HG03457 (cell line): Measurements from ENCODE around the gene RECQL5.

ENCODE experiments used
- ATAC-seq: cut with Tn5 transposase; IDR thresholded peaks from one replicate; pipeline ENCODE4 v1.9.1; 2021; ENCODE audit warnings: moderate number of reproducible peaks; ENCODE audit not compliant: unreplicated experiment

Gene RECQL5

DNA sequence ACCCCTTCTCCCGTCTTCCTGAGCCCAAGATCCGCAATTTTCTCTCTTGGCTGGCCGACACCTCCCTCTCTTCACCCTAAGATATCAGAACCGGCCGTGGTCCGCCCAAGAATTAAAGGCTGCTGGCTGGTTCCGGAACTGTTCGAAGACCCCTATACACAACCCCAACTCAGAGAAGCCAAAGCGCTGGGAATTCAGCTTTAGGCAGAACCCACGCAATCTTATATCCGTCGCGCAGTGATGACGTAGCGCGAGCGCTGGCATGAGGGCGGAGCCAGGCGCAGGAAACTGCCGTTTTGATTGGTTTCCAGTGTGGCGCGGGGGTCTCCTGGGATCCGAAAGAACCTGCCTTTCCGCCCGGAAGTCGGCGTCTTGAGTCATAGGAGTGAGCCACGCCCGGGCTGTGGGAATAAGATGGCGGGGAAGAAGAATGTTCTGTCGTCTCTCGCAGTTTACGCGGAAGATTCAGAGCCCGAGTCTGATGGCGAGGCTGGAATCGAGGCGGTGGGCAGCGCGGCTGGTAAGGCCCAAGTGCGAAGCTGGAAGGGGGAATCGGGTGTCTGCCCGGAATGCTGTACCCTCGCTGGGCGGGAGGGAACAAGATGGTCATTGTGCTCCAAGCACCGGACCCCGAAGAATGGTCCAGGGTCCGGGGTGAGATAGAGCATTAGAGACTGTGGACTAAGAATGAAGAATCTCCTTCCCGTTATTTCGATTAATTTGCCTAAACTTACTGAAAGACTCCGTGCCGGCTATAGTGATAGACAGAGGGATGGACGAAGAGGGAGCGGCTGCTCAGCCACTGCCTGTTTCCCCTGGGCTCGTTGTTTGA, at the start of gene RECQL5, which contains the start of gene SAP30BP:
Gene RECQL5, minus strand, starts transcription at position 196 of the 832 bp plus-strand sequence. CDS start 597 bp downstream, outside the sequence.
Gene SAP30BP, plus strand, starts transcription at position 380 of the 832 bp plus-strand sequence. Its CDS starts 35 bp downstream, at position 415.
- ATAC-seq, result peak; percentile 66

DNA sequence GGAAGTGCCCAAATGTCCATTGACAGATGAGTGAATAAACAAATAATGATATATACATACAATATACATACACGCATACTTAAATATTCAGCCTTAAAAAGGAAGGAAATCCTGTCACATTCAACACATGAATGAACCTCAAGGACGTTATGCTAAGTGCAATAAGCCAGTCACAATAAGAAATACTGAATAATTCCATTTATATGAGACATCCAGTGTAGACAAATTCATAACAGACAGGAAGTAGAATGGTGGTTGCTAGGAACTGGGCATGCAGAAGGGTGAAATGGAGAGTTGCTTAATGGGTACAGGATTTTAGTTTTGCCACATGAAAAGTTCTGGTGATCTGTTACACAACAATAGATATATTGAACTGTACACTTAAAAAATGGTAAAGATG, 45.5 kb upstream of the RECQL5 start:
- no peak for ATAC-seq

GRCh38 chr17:75707079-75707571, 40.2 kb upstream of the RECQL5 start:
- no peak for ATAC-seq

- ATAC-seq, result no peak
These were observed 39.2 kb upstream of the RECQL5 start for GRCh38 chr17:75706042-75706728.

GRCh38 chr17:75704963-75705875, 38.3 kb upstream of the RECQL5 start:
- no peak for ATAC-seq

DNA sequence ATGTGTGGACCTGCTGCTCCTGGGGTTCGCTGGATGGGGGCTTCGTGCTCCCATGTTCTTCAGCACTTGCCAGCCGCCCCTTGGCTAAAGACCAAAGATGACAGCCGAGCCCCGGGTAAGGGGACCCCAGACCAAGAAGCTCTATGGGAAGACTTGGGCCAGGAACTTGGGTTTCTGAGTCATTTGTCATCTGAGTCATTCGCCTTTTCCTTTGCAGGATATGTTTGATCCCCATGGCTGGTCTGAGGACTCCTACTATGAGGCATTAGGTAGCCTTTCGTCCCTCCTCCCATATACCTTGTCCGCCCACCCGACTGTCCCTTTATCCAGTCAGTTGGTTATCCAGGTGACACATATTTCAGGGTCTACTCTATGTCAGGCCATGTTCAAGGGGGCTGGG, 36.6 kb upstream of the RECQL5 start:
- no peak for ATAC-seq

GRCh38 chr17:75703191-75703590, 36.2 kb upstream of the RECQL5 start:
- ATAC-seq, result no peak

DNA sequence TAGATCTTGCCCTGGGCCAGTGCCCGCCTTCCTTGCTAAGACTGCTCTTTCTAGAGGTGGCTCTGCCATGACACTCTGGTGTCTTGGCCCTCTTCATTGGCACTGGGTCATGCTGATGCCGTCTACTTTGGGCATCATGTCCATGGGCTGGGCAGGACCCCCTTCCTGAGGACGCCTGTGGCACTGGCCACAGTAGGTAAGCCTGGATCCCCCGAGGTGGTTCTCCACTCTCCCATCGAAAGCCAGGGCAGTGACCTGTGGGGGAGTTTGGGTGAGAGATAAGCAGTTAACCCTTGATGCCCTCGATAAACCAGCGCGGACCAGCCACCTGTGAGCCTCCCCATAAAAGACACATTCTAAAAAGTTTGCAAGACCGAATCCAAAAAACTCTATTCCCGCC, 34.3 kb upstream of the RECQL5 start:
- ATAC-seq, result no peak

GRCh38 chr17:75698659-75699058, 31.7 kb upstream of the RECQL5 start:
- no peak for ATAC-seq

- ATAC-seq, result no peak
These were observed 30.8 kb upstream of the RECQL5 start for GRCh38 chr17:75697651-75698291.

- no peak for ATAC-seq
These were observed 28.9 kb upstream of the RECQL5 start for GRCh38 chr17:75695830-75696271.

DNA sequence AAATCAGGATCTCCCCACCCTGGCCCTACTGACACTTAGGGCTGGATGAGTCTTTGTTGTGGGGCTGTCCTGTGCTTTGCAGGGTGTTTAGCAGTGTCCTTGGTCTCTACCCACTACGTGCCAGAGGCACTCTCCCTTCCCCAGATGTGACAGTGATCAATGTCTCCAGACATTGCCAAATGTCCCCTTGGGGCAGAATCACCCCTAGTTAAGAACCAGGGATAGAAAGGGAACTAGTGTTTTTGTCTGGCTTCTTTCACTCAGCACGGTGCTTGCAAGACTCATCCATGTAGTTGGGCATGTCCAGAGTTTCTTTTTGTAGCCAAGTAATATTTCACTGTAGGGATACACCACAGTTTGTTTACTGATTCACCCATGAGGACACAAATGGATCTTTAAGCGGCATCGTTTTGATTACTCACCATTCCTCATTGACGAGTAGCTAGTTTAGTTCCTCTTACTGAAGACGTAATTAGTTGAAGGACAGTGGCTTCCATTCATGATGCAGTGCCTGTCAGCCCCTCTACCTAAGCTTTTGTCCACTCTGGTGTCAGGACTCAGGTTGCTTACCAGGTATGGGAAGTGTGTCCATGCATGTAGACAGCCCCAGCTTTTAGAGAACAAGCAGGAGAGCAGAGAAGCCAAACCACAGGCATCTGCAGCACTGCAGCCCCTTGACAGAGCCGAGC, 28.3 kb upstream of the RECQL5 start:
- no peak for ATAC-seq

DNA sequence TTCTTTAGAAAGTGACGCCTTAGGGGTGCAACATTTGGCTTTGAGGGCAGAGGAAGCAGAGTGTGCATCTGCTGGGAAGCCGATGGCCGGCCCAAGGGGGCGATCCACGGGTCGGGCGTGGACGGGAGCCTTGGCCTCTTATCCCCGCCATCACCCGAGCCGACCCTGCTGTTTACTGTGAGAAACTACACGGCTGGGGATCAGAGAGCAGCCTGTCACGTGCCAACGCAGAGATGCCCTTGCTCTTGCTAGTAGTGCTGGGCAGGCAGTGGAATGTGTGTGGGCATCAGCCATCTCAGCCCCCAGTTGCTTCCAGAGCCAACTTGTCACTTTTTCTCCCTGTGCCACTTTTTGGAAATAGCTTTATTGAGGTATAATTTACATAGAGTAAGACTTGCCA, 27.6 kb upstream of the RECQL5 start:
- no peak for ATAC-seq

GRCh38 chr17:75693500-75694481, 26.8 kb upstream of the RECQL5 start:
- ATAC-seq, result no peak

DNA sequence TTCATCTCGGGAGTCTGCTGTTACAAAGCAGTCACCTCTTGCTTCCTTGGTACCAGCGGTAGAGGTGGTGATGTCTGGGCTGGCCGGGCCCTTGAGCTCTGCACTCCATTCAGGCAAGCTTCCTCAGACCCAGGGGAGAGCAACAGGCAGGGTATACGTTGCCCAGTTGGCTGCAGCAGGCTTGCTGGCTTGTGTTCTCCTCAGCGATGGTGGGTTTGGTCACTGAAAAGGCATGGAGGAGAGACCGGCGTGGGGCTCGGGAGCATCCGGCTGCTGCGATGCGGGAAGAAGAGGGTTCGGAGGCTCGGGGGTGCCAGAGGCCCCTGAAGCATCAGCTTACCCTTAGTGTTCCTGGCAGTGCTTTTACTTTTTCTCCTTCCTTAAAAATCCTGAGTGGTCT, 26.0 kb upstream of the RECQL5 start:
- no peak for ATAC-seq

- ATAC-seq, result no peak
These were observed 25.1 kb upstream of the RECQL5 start for GRCh38 chr17:75691801-75692626.

GRCh38 chr17:75691371-75691791, 24.4 kb upstream of the RECQL5 start:
- ATAC-seq, result no peak

DNA sequence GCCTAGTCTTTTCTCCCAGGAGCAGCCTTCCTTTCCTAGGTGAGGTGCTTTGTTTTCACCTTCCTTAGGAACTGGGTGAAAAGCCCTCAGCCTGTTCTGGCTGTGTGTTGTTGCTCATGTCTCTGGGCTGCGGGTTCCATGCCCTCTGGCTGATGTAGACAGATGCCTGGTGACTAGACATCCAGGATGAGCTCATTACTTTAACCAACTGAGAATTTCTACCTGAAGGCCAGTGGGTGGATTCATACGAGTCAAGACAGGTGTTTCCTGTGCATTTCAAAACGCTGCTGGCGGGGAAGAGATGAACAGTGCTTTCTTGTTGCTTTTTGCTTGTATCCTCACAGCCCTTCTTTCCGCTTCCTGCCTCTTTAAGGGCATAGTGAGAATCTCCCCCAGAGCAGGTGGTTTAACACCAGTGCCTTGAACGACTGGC, 22.5 kb upstream of the RECQL5 start:
- ATAC-seq, result no peak
